Colon (tissue), 2 donors: Measurements from ENCODE around the gene TESK2.
"Not testable (repeated sequence)": the region's sequence is repeated elsewhere in the genome, so short reads cannot be mapped to it uniquely, and the experiment has no call there.

Experiments used
- FAIRE-seq: peaks from 2 replicates; lab custom pipeline; 2012; peaks lifted over from hg19 to GRCh38; lab: Jason Lieb, UNC
- donor health status: control.
- donor health status: control.

The TESK2 gene, protein sequence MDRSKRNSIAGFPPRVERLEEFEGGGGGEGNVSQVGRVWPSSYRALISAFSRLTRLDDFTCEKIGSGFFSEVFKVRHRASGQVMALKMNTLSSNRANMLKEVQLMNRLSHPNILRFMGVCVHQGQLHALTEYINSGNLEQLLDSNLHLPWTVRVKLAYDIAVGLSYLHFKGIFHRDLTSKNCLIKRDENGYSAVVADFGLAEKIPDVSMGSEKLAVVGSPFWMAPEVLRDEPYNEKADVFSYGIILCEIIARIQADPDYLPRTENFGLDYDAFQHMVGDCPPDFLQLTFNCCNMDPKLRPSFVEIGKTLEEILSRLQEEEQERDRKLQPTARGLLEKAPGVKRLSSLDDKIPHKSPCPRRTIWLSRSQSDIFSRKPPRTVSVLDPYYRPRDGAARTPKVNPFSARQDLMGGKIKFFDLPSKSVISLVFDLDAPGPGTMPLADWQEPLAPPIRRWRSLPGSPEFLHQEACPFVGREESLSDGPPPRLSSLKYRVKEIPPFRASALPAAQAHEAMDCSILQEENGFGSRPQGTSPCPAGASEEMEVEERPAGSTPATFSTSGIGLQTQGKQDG

DNA sequence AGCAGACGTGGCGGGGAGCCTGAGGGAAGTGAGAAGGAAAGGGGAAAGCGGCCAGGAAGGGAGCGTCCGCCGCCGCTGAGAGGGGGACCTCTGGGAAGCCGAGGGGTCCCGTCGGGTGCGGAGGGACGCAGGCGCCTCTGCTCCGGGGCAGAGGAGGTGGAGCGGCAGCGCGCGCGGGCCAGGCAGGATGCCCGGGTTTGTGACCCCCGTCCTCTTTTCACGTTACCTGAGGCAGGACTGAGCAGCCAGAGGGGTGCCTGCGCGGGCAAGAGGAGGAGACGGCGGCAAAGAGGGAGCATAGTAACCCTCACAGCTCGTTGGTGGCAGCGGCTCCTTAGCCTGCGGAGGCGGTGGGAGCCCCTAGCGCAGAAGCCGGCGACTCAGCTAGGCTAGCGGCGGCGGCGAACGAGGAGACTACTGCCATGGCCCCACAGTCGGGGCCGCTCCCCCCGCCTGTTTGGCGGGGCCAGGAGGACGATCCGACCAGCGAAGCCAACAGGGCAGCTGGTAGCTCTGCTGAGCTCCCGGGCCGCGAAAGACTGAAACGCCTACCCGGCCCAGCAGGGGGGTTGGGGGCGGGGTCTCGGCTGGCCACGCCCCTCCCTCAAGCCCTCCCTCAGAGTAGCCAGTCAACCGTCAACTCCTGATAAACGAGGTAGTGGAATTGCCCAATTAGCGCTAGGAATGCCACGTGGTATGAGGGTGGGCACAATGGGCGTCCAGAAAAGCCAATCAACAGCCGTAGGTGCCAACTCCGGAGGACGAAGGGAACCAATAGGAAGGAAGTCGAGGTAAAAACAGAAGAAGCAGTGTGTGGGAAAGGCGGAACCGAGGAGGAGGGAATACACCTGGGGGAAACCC lies at the start of gene TESK2:
Gene TESK2 (minus strand): TSS at position 538 of the 861 bp plus-strand sequence. CDS start 33,378 bp downstream, outside the sequence.
- peak; percentile 98 for FAIRE-seq

- FAIRE-seq = no peak
Measured at GRCh38 chr1:45536886-45537285, 45.9 kb upstream of the TESK2 start.

- no peak for FAIRE-seq
Measured at GRCh38 chr1:45535988-45536766, 45.2 kb upstream of the TESK2 start.

- no peak for FAIRE-seq
Measured at GRCh38 chr1:45531873-45532272, 40.9 kb upstream of the TESK2 start.

DNA sequence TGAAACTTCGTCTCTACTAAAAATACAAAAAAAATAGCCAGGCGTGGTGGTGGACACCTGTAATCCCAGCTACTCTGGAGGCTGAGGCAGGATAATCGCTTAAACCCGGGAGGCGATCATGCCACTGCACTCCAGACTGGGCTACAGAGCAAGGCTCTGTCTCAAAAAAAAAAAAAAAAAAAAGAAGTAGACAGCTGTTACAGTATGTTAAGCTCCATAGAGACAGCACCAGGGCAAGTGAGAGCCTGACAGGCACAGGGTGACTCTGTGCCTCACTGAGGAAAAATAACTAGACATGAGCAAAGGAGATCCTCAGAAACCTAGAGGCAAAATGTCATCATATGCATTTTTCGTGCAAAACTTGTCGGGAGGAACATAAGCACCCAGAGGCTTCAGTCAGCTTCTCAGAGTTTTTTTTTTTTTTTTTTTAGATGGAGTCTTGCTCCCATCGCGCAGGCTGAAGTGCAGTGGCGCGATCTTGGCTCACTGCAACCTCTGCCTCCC lies 39.7 kb upstream of the TESK2 start:
- no peak for FAIRE-seq

- no peak for FAIRE-seq
Measured at GRCh38 chr1:45526135-45526644, 35.2 kb upstream of the TESK2 start.

DNA sequence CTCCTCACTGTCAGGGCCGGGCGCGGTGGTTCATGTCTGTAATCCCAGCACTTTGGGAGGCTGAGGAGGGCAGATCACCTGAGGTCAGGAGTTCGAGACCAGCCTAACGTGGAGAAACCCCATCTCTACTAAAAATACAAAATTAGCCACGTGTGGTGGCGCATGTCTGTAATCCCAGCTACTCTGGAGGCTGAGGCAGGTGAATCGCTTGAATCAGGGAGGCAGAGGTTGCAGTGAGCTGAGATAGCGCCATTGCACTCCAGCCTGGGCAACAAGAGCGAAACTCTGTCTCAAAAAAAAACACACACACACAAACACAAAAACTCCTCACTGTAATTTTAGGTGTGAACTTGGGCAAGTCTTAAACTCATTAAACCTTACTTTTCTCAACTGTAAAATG lies 33.0 kb upstream of the TESK2 start:
- not testable (repeated sequence) for FAIRE-seq

DNA sequence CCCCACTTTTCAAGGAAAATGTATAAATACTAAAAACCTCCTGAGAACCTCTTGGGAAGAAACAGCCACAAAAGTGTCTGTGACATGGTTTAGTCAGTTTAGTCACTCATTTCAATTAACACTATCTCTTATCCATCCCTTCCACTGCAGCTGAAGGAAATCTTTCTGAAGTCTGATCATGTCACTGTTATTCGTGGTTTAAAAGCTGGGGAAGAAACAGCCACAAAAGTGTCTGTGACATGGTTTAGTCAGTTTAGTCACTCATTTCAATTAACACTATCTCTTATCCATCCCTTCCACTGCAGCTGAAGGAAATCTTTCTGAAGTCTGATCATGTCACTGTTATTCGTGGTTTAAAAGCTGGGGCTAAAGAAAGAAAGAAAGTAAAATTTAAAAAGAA lies 32.6 kb upstream of the TESK2 start:
- not testable (repeated sequence) for FAIRE-seq

GRCh38 chr1:45522324-45523104 lies 31.6 kb upstream of the TESK2 start:
- no peak for FAIRE-seq

GRCh38 chr1:45521413-45522323 lies 30.7 kb upstream of the TESK2 start, which contains the start of gene PRDX1:
Gene PRDX1, minus strand, starts transcription at chr1:45521884. Its CDS starts 2,841 bp downstream, at chr1:45519043.
- no peak for FAIRE-seq

- FAIRE-seq = not testable (repeated sequence)
Measured at GRCh38 chr1:45519774-45520173, 28.8 kb upstream of the TESK2 start.

GRCh38 chr1:45518910-45519309 lies 27.9 kb upstream of the TESK2 start:
- FAIRE-seq = no peak

GRCh38 chr1:45518366-45518765 lies 27.4 kb upstream of the TESK2 start:
- FAIRE-seq = not testable (repeated sequence)

- no peak for FAIRE-seq
Measured at GRCh38 chr1:45516465-45516864, 25.5 kb upstream of the TESK2 start.

DNA sequence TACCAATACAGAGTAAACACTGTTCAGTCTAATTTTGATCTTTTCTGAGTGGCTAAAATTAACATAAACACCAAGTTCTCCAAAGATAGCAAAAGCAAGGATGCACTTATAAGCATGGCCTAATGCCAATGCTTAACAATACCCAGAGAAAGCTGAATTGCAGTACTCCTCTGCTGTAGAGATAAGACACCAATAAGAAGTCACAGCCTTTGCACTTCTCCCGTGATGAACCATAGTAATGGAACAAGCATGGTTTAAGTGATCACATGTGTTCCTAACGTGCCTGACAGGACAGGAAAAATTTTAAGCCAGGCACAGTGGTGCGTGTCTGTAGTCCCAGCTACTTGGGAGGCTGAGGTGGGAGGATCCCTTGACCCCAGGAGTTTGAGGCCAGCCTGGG lies 25.1 kb upstream of the TESK2 start:
- FAIRE-seq = no peak

GRCh38 chr1:45513532-45514260 lies 22.7 kb upstream of the TESK2 start:
- FAIRE-seq = not testable (repeated sequence)

DNA sequence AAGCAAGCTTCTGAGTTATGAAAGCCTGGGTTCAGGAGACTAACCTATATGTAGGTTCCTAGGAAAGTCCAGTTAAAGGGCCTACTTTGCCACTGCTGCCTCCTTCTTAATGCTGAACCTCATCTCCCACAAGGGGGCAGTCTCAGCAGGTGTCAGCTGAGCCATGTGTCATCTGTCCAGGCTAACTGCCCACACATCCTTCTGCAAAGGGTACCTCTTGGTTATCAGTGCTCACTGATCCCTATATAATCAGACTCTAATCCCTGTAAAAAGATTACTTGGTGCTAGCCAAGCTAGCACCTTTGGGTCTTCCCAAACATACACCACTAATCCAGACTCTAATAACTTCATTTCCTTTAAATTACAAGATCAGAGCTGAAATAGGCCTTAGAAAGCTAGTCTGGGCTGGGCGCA lies 21.7 kb upstream of the TESK2 start:
- no peak for FAIRE-seq

DNA sequence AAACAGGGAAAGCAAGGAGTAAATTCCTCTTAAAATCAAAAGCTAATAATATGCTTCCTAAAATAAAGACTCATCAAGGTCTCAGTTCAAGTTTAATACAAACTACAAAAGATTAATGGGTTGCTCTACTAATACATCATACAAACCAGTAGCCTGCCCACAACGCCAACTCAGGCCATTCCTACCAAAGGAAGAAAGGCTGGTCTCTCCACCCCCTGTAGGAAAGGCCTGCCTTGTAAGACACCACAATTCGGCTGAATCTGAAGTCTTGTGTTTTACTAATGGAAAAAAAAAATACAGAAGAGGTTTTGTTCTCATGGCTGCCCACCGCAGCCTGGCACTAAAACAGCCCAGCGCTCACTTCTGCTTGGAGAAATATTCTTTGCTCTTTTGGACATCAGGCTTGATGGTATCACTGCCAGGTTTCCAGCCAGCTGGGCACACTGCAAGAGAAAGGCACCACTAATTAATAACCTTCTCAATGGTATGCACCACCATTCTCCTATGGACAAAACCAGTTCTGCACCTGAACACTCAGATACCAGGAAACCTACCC lies 20.1 kb upstream of the TESK2 start:
- FAIRE-seq = no peak
